COLO668 (cell line): ENCODE measurements around the gene ATRIP.

Experiments
- DNase-seq: peaks from one replicate; lab custom pipeline; 2025; ENCODE audit not compliant: unreplicated experiment; lab: John Stamatoyannopoulos, UW

The ATRIP gene

GRCh38 chr3:48409291-48410201 lies 37.0 kb upstream of the ATRIP start:
- no peak for DNase-seq

- DNase-seq, result no peak
These were observed 36.1 kb upstream of the ATRIP start for GRCh38 chr3:48410205-48411040.

- DNase-seq, result no peak
These were observed 35.4 kb upstream of the ATRIP start for GRCh38 chr3:48411041-48411588.

GRCh38 chr3:48411606-48412374 lies 34.7 kb upstream of the ATRIP start:
- no peak for DNase-seq

- no peak for DNase-seq
These were observed 34.0 kb upstream of the ATRIP start for GRCh38 chr3:48412375-48413001.

GRCh38 chr3:48413086-48413485 lies 33.5 kb upstream of the ATRIP start:
- no peak for DNase-seq

GRCh38 chr3:48413611-48414010 lies 32.9 kb upstream of the ATRIP start:
- DNase-seq, result no peak

- DNase-seq, result no peak
These were observed 31.9 kb upstream of the ATRIP start for GRCh38 chr3:48414376-48415250.

GRCh38 chr3:48415251-48415953 lies 31.1 kb upstream of the ATRIP start:
- DNase-seq, result no peak

- no peak for DNase-seq
These were observed 30.4 kb upstream of the ATRIP start for GRCh38 chr3:48416091-48416505.

- DNase-seq, result no peak
These were observed 30.0 kb upstream of the ATRIP start for GRCh38 chr3:48416546-48416945.

GRCh38 chr3:48417529-48418108 lies 28.9 kb upstream of the ATRIP start:
- no peak for DNase-seq

- no peak for DNase-seq
These were observed 28.4 kb upstream of the ATRIP start for GRCh38 chr3:48418140-48418539.

- DNase-seq, result no peak
These were observed 27.9 kb upstream of the ATRIP start for GRCh38 chr3:48418651-48419050.

- DNase-seq, result no peak
These were observed 27.4 kb upstream of the ATRIP start for GRCh38 chr3:48419149-48419548.

- DNase-seq, result no peak
These were observed 26.9 kb upstream of the ATRIP start for GRCh38 chr3:48419597-48419996.

- no peak for DNase-seq
These were observed 26.0 kb upstream of the ATRIP start for GRCh38 chr3:48420561-48420960.

- no peak for DNase-seq
These were observed 24.3 kb upstream of the ATRIP start for GRCh38 chr3:48422272-48422671.

- DNase-seq, result no peak
These were observed 23.9 kb upstream of the ATRIP start for GRCh38 chr3:48422681-48423080.
